NCI-H510A treated with DMSO at 0.1 percent for 48 hours (cell line): ENCODE data around the gene EML4.
"Not testable (repeated sequence)": the region's sequence is repeated elsewhere in the genome, so short reads cannot be mapped to it uniquely, and the experiment has no call there.

ENCODE experiments used
- DNase-seq: peaks from one replicate; lab custom pipeline; 2025; lab: John Stamatoyannopoulos, UW

Gene EML4

GRCh38 chr2:42171396-42171980, 2.3 kb downstream of the EML4 start:
- DNase-seq, result no peak

- no peak for DNase-seq
These were observed 2.9 kb downstream of the EML4 start for GRCh38 chr2:42172020-42172419.

GRCh38 chr2:42172566-42172965, 3.4 kb downstream of the EML4 start:
- no peak for DNase-seq

- DNase-seq, result not testable (repeated sequence)
These were observed 4.3 kb downstream of the EML4 start for GRCh38 chr2:42173467-42173866.

GRCh38 chr2:42176992-42177738, 8.0 kb downstream of the EML4 start:
- no peak for DNase-seq

GRCh38 chr2:42178335-42178734, 9.2 kb downstream of the EML4 start:
- DNase-seq, result no peak

GRCh38 chr2:42180300-42180699, 11.1 kb downstream of the EML4 start:
- DNase-seq, result no peak

GRCh38 chr2:42182654-42183308, 13.6 kb downstream of the EML4 start:
- no peak for DNase-seq

- DNase-seq, result no peak
These were observed 14.6 kb downstream of the EML4 start for GRCh38 chr2:42183775-42184174.

GRCh38 chr2:42184346-42184745, 15.2 kb downstream of the EML4 start:
- DNase-seq, result no peak

- DNase-seq, result no peak
These were observed 16.2 kb downstream of the EML4 start for GRCh38 chr2:42185220-42185921.

GRCh38 chr2:42186366-42186765, 17.2 kb downstream of the EML4 start:
- DNase-seq, result no peak

GRCh38 chr2:42186945-42187632, 17.9 kb downstream of the EML4 start:
- DNase-seq, result no peak

GRCh38 chr2:42187886-42188285, 18.7 kb downstream of the EML4 start:
- no peak for DNase-seq

- DNase-seq, result no peak
These were observed 20.0 kb downstream of the EML4 start for GRCh38 chr2:42189235-42189566.

- DNase-seq, result no peak
These were observed 21.0 kb downstream of the EML4 start for GRCh38 chr2:42190191-42190590.

GRCh38 chr2:42191285-42192009, 22.3 kb downstream of the EML4 start:
- DNase-seq, result no peak

GRCh38 chr2:42192010-42192373, 22.8 kb downstream of the EML4 start:
- DNase-seq, result no peak

- no peak for DNase-seq
These were observed 23.8 kb downstream of the EML4 start for GRCh38 chr2:42192652-42193566.

GRCh38 chr2:42193722-42194187, 24.6 kb downstream of the EML4 start:
- no peak for DNase-seq
